HG03342 (cell line): ENCODE results near the gene IFT74.
"Not testable (repeated sequence)": the region's sequence is repeated elsewhere in the genome, so short reads cannot be mapped to it uniquely, and the experiment has no call there.

Experiments used
- ATAC-seq: cut with Tn5 transposase; IDR thresholded peaks from one replicate; pipeline ENCODE4 v1.9.1; 2021; ENCODE audit warnings: mild to moderate bottlenecking, moderate library complexity; ENCODE audit not compliant: unreplicated experiment

IFT74 gene

GRCh38 chr9:27065288-27065687, 109.1 kb downstream of the IFT74 start:
- ATAC-seq = no peak

- ATAC-seq = no peak
Observed at GRCh38 chr9:27073841-27074728, 117.9 kb downstream of the IFT74 start.

GRCh38 chr9:27078685-27079084, 122.5 kb downstream of the IFT74 start:
- ATAC-seq = no peak

GRCh38 chr9:27085456-27085855, 129.2 kb downstream of the IFT74 start:
- no peak for ATAC-seq

GRCh38 chr9:27086818-27087680, 130.8 kb downstream of the IFT74 start:
- ATAC-seq = no peak

GRCh38 chr9:27088981-27089380, 132.8 kb downstream of the IFT74 start:
- ATAC-seq = no peak

- no peak for ATAC-seq
Observed at GRCh38 chr9:27089706-27090105, 133.5 kb downstream of the IFT74 start.

- no peak for ATAC-seq
Observed at GRCh38 chr9:27090231-27090630, 134.0 kb downstream of the IFT74 start.

GRCh38 chr9:27090711-27091110, 134.5 kb downstream of the IFT74 start:
- ATAC-seq = no peak

GRCh38 chr9:27092496-27092895, 136.3 kb downstream of the IFT74 start:
- not testable (repeated sequence) for ATAC-seq

- not testable (repeated sequence) for ATAC-seq
Observed at GRCh38 chr9:27093384-27094067, 137.3 kb downstream of the IFT74 start.

- ATAC-seq = no peak
Observed at GRCh38 chr9:27094640-27095298, 138.6 kb downstream of the IFT74 start.

GRCh38 chr9:27107241-27107640, 151.0 kb downstream of the IFT74 start:
- ATAC-seq = no peak

GRCh38 chr9:27108981-27109541, 152.8 kb downstream of the IFT74 start, which contains the start of gene TEK:
TSS of gene TEK (plus strand) at chr9:27109225. CDS start at chr9:27109591, 366 bp downstream.
- no peak for ATAC-seq

- ATAC-seq = no peak
Observed at GRCh38 chr9:27109621-27110020, 153.4 kb downstream of the IFT74 start.

- ATAC-seq = no peak
Observed at GRCh38 chr9:27110181-27110580, 154.0 kb downstream of the IFT74 start.

GRCh38 chr9:27112235-27112634, 156.0 kb downstream of the IFT74 start:
- no peak for ATAC-seq
